AG09319 (cell line): Measurements from ENCODE around the gene RYR2.
"Not testable (repeated sequence)": the region's sequence is repeated elsewhere in the genome, so short reads cannot be mapped to it uniquely, and the experiment has no call there.

Experiments
- DNase-seq: peaks from one replicate; pipeline ENCODE4 v3.0.0-alpha.2; 2010; ENCODE audit warnings: low read depth; ENCODE audit errors: extremely low read depth
- TF ChIP-seq, protein P1 (sequence below): IDR thresholded peaks from 2 replicates; pipeline ENCODE4 v1.5.1; 2011; ENCODE audit warnings: low read depth, mild to moderate bottlenecking, inconsistent platforms, low read length, moderate library complexity

Gene RYR2

DNA sequence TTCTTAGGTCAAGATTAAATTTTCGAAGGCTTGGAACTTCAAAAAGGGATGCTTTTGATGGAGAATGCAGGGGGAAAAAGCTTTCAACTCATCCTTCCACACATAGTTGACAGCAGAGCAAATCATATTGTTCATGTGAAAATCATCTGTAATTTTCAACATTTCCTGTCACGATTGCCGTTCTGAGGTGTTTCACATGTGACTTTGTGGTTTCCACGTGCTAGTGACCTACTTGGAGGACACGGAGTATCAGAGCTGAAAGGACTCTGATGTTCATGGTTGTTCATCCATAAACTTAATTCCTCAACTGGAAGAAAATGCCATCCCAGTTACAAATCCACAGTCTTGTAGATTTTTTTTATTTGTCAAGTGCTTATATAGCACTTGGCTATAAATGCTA, 769.6 kb downstream of the RYR2 start:
- TF ChIP-seq, protein P1, sequence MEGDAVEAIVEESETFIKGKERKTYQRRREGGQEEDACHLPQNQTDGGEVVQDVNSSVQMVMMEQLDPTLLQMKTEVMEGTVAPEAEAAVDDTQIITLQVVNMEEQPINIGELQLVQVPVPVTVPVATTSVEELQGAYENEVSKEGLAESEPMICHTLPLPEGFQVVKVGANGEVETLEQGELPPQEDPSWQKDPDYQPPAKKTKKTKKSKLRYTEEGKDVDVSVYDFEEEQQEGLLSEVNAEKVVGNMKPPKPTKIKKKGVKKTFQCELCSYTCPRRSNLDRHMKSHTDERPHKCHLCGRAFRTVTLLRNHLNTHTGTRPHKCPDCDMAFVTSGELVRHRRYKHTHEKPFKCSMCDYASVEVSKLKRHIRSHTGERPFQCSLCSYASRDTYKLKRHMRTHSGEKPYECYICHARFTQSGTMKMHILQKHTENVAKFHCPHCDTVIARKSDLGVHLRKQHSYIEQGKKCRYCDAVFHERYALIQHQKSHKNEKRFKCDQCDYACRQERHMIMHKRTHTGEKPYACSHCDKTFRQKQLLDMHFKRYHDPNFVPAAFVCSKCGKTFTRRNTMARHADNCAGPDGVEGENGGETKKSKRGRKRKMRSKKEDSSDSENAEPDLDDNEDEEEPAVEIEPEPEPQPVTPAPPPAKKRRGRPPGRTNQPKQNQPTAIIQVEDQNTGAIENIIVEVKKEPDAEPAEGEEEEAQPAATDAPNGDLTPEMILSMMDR = no peak
- no peak for DNase-seq

DNA sequence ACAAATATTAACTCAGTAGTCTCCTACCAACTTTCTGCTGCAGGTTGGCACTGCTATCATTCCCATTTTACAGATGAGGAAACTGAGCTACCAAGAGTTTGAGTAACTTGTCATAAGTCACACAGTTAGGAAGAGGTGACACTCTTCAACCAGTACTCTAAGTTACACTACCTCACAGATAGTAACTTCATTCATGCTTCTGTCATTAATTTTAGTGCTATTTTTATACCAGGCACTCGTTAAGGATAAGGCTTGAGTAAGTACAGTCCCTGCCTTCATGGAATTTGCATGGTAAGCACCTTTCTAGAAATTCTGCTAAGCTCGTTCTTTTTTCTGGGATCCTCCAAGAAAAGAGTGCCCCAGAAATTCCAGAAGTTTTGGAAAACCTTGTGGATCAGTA, 770.1 kb downstream of the RYR2 start:
- TF ChIP-seq, protein P1 = no peak
- no peak for DNase-seq

DNA sequence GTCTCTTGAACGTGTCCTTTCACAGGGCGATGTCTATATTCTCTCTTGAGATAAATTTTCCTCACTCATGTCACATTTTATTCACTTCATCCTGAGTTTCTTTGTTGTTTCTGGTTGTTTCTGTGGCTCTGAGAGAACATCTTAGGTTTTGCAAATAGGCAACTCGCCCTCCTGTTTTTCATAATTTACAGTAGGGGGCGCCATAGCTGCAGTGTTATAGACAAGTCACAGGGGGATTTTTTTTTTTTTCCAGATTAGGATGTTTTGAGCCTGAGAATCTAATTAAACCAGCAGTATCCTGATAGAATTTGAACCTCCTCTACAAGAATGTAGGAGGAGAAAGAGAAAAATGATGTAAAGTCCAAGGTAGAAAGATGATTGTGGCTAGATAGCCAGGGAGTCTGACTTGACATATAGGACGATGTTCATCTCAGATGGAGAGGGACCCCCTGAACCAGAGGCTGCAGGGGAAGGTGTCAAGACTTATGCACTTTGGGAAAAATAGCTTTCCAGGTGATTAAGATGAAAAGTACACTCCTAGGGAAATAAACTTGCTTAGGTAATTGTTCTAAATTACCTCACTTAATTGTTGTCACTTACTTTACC, 772.4 kb downstream of the RYR2 start:
- no peak for DNase-seq
- TF ChIP-seq, protein P1 = no peak; the same call in 1 of the 2 replicates

DNA sequence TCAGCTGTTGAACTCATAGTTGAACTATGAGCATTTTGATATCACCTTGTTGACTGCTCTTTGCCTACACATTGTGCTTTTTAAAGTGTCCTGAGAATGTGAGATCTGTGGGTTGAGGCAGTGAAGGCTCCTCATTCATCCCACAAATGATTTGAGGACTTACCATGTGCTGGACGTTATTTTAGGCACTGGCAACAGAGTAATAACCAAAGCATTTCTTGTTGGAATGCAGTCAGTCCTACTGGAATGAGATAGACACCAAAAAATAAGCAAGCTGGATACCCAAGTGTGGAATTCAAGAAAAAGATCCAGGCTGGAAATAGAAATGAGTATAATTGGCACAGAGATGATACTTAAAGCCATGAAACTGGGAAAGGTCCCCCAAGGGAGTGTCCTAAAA, 775.3 kb downstream of the RYR2 start:
- no peak for DNase-seq
- TF ChIP-seq, protein P1 = no peak

DNA sequence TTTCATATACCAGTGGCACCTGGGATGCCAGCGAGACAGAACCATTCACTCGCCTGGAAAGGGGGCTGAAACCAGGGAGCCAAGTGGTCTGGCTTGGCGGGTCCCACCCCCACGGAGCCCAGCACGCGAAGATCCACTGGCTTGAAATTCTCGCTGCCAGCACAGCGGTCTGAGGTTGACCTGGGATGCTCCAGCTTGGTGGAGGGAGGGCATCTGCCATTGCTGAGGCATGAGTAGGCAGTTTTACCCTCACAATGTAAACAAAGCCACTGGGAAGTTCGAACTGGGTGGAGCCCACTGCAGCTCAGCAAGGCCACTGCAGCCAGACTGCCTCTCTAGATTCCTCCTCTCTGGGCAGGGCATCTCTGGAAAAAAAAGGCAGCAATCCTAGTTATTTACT, 778.6 kb downstream of the RYR2 start:
- DNase-seq = not testable (repeated sequence)

DNA sequence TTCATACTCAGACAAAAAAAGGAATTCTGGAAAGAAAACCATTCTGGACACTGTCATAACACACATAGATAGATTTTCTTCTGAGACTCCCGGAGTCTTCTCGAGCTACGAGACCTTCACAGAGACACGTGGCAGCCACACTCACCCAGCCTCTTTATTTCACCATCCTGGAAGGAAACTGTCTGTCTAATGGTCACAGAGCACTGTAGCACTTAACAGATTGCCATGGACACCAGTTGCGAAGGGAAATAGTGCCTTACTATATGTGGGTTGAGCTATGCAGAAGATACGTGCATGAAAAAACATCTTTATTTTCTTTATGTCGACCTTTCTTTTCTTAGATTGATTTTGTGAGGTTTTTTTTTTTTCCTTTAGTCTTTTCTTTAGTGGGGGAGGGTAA, 790.9 kb downstream of the RYR2 start:
- DNase-seq = no peak
- TF ChIP-seq, protein P1 = no peak

DNA sequence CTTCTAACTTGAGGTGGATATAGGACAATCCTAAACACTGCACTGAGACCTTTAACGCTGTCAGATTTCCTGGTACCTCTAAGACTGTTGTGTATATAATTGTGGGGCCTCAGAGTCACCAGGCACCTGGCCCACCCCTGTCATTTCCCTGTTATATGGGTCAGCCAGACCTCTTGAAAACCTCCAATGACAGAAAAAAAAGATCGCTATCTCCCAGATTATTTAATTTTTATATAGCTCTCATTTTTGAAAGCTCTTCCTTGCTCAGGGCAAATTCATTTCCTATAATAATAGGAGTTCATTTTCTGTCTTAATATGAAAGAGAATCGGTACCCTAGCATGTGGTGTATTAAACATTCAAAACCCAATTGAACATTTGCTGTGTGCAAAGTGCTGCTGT, 792.1 kb downstream of the RYR2 start:
- TF ChIP-seq, protein P1 = no peak
- no peak for DNase-seq

DNA sequence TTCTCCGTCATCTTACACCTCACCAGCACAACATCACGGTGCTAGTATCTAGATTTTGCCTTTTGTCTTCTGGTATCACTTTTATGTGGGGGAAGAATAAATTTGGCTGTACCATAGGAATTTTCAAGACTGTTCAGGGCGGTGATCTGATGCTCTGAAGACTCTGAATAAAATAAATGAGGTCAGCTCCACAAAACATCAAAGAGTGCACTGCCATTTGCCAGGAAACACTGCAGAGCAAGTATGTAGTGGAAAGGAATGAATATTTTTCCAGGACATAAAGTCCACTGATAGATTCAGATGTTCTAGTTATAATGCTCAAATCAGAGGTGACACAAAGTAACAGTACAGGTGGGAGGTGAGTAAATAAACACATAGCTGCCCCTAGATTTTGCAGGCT, 792.5 kb downstream of the RYR2 start:
- no peak for DNase-seq
- TF ChIP-seq, protein P1 = no peak
